NCI-H774 (cell line): ENCODE measurements around the gene OBP2B.

ENCODE experiments used
- DNase-seq: peaks from one replicate; lab custom pipeline; 2025; lab: John Stamatoyannopoulos, UW

Gene OBP2B

DNA sequence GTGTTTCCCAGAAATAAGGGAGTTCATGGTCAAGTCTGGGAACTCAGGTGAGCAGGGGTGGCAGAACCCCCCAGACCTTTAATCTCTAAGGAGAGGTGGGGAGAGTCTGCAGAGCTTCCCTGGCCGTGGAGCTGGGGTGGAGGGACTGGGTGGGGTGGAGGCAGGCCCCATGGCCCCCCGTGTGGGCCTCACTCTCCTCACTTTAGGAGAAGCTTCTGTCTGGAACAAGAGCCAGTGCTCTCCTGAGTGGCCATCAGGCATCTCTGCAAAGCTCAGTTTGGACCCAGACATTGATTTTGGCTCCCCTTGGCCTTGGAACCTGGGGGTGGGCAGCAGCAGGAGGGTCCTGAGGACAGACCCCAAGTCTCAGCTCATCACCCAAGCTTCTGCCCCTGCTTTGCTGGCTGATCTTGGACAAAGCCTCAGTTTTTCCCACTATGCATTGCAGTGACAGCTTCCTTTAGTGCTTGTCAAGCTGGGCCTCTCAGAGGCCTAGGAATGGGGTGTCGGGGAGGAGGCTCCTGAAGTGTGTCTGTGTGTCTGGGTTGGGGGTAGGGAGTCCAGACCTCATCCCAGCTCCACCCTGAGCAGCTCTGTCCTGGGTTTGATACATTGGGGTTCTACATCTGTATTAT, 41.8 kb downstream of the OBP2B start:
- no peak for DNase-seq

GRCh38 chr9:133166392-133166791, 42.7 kb downstream of the OBP2B start:
- no peak for DNase-seq

DNA sequence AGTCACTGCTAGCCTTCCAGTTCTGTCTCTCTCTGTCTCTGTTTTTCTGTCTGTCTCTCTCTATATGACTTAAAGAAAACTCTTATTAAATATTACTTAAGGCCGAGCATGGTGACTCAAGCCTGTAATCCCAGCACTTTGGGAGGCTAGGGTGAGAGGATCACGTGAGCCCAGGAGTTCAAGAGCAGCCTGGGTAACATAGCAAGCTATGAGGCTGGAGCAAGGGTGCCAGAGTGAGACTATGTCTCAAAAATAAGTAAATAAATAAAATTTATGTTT, 43.7 kb downstream of the OBP2B start:
- DNase-seq, result no peak

- no peak for DNase-seq
Measured at GRCh38 chr9:133164191-133164590, 44.9 kb downstream of the OBP2B start.

- no peak for DNase-seq
Measured at GRCh38 chr9:133163504-133164172, 45.4 kb downstream of the OBP2B start, which contains the start of gene GBGT1. GBGT1 (minus strand) TSS chr9:133163914; CDS start chr9:133162412, 1,502 bp downstream.

- DNase-seq, result no peak
Measured at GRCh38 chr9:133162861-133163503, 46.1 kb downstream of the OBP2B start.

DNA sequence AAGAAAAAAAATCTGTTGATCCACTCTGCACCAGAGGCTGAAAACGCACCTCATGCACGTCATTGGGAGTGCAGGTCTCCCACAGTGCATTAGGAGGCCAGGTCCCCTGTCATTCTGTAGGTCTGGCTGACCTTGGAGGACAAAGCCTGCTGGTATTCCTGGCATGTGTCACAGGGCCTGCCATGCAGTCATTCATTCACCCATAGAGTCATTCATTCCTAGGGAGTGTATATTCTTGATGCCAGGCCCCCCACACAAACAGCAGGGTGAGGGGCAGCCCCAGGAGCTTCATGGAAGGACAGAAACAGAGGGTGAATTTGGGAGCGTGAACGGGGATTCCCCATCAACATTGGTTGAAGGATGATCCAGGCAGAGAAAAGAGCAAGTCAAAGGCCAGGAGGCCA, 47.5 kb downstream of the OBP2B start:
- no peak for DNase-seq

DNA sequence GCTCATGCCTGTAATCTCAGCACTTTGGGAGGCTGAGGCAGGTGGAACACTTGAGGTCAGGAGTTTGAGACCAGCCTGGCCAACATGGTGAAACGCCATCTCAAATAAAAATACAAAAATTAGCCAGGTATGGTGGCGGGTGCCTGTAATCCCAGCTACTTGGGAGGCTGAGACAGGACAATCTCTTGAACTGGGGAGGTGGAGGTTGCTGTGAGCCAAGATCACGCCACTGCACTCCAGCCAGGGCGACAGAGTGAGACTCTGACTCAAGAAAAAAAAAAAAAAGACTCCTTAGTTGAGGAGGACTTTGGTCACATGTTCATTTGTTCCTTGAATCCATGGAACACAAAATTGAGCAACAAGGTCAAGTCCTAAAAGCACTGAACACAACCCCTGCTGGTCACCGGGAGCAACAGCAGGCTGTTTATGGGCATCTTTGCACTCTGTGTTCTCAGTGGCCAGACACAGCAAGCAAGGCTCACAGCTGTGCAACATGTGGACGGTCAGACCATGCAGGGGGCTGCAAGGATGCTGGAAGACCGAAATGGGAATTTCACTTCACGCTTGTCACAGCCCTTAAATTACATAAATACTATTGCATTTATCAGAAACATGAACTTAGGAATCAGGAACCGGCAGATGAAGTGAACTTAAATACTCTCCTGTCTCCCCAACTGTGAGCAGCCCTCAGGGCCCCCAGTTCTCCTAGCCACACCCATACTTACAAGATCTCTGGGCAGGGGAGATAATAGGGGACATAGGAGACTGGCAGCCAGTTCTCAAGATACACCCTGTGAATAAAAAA, 48.1 kb downstream of the OBP2B start:
- DNase-seq, result peak; percentile 26

DNA sequence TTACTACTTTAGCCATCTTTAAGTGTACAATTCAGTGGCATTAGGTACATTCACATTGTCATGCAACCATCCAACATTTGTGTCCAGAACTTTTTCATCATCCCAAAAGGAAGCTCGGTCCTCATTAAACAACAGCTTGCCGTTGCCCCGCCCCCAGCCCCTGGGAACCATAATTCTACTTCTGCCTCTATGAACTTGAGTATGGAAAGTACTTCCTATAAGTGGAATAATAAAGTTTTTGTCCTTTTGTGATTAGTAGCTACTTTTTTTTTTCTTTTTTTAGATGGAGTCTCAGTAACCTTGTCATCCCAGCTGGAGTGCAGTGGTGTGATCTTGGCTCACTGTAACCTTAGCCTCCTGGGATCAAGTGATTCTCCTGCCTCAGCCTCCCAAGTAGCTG, 50.4 kb downstream of the OBP2B start:
- DNase-seq, result no peak
